Mammary epithelial cell (primary cell): ENCODE data around the gene IBA57.

Experiments used
- CTCF ChIP-seq, 2 donors: IDR thresholded peaks in 1 of 2; conservative IDR thresholded peaks in 1 of 2; 2 replicates each; pipeline ENCODE4 v1.5.1; 2011 to 2012; ENCODE audit warnings: inconsistent platforms in 2 of 2, low read length in 2 of 2, mild to moderate bottlenecking in 2 of 2, control low read depth in 1 of 2, low read depth in 1 of 2; ENCODE audit not compliant: insufficient read depth in 1 of 2; ENCODE audit errors: extremely low read depth in 1 of 2
- EZH2 ChIP-seq: IDR thresholded peaks from 2 replicates; pipeline ENCODE4 v1.6.1; 2012; ENCODE audit warnings: low read length, inconsistent platforms, borderline replicate concordance

GRCh38 chr1:228155596-228156514, 9.7 kb upstream of the IBA57 start:
- TF ChIP-seq CTCF (conservative IDR thresholded peaks at IDR 0.05 in 1 of 2, IDR thresholded peaks at IDR 0.05 in 1 of 2; ENCODE audit: extremely low read depth in 1 of 2, insufficient read depth in 1 of 2, low read depth in 1 of 2, low read length in 2 of 2) (no peak), EZH2 (no peak)
